GM18907 (cell line): ENCODE measurements around the gene CFAP46.
"Not testable (repeated sequence)": the region's sequence is repeated elsewhere in the genome, so short reads cannot be mapped to it uniquely, and the experiment has no call there.

Source experiments
- ATAC-seq: cut with Tn5 transposase; IDR thresholded peaks from one replicate; pipeline ENCODE4 v1.9.1; 2021; ENCODE audit warnings: mild to moderate bottlenecking, moderate library complexity; ENCODE audit not compliant: unreplicated experiment

CFAP46 gene

GRCh38 chr10:132915411-132915810 lies 27.0 kb downstream of the CFAP46 start:
- ATAC-seq = no peak

- no peak for ATAC-seq
Observed at GRCh38 chr10:132914732-132915131, 27.6 kb downstream of the CFAP46 start.

GRCh38 chr10:132913559-132914115 lies 28.7 kb downstream of the CFAP46 start:
- no peak for ATAC-seq

GRCh38 chr10:132912713-132913558 lies 29.4 kb downstream of the CFAP46 start:
- no peak for ATAC-seq

GRCh38 chr10:132912225-132912712 lies 30.1 kb downstream of the CFAP46 start:
- ATAC-seq = no peak

GRCh38 chr10:132911786-132912097 lies 30.6 kb downstream of the CFAP46 start:
- ATAC-seq = no peak

GRCh38 chr10:132910901-132911785 lies 31.2 kb downstream of the CFAP46 start:
- ATAC-seq = no peak

GRCh38 chr10:132910186-132910880 lies 32.0 kb downstream of the CFAP46 start:
- ATAC-seq = no peak

- ATAC-seq = no peak
Observed at GRCh38 chr10:132909491-132910071, 32.8 kb downstream of the CFAP46 start.

GRCh38 chr10:132908621-132909295 lies 33.6 kb downstream of the CFAP46 start:
- no peak for ATAC-seq

- no peak for ATAC-seq
Observed at GRCh38 chr10:132907821-132908620, 34.3 kb downstream of the CFAP46 start.

GRCh38 chr10:132906836-132907235 lies 35.5 kb downstream of the CFAP46 start:
- ATAC-seq = no peak

- ATAC-seq = no peak
Observed at GRCh38 chr10:132906106-132906505, 36.3 kb downstream of the CFAP46 start.

GRCh38 chr10:132905661-132906060 lies 36.7 kb downstream of the CFAP46 start:
- ATAC-seq = no peak

GRCh38 chr10:132904814-132905649 lies 37.3 kb downstream of the CFAP46 start:
- ATAC-seq = no peak

GRCh38 chr10:132904181-132904813 lies 38.1 kb downstream of the CFAP46 start:
- ATAC-seq = no peak

GRCh38 chr10:132902656-132903575 lies 39.5 kb downstream of the CFAP46 start:
- ATAC-seq = not testable (repeated sequence)
